Esophagus squamous epithelium (tissue), 4 donors: ENCODE measurements around the gene IFT20.

ENCODE experiments used
- POLR2A ChIP-seq, 4 donors: fragments of 450-650 bp; IDR thresholded peaks; one replicate each; pipeline ENCODE4 v1.6.1; 2017; ENCODE audit warnings: antibody characterized with exemption in 4 of 4, mild to moderate bottlenecking in 4 of 4, moderate library complexity in 3 of 4
- TF ChIP-seq, protein P1 (sequence below), 6 experiments: fragments of 450-650 bp in 4 of 6; fragments of 200-600 bp in 2 of 6; sonication (generic) in 2 of 6; IDR thresholded peaks; one replicate each; pipeline ENCODE4 v1.5.1; 2016 to 2019; ENCODE audit warnings: antibody characterized with exemption in 6 of 6, mild to moderate bottlenecking in 4 of 6, moderate library complexity in 4 of 6

GRCh38 chr17:28285965-28286364, 49.3 kb downstream of the IFT20 start:
- TF ChIP-seq, protein P1, sequence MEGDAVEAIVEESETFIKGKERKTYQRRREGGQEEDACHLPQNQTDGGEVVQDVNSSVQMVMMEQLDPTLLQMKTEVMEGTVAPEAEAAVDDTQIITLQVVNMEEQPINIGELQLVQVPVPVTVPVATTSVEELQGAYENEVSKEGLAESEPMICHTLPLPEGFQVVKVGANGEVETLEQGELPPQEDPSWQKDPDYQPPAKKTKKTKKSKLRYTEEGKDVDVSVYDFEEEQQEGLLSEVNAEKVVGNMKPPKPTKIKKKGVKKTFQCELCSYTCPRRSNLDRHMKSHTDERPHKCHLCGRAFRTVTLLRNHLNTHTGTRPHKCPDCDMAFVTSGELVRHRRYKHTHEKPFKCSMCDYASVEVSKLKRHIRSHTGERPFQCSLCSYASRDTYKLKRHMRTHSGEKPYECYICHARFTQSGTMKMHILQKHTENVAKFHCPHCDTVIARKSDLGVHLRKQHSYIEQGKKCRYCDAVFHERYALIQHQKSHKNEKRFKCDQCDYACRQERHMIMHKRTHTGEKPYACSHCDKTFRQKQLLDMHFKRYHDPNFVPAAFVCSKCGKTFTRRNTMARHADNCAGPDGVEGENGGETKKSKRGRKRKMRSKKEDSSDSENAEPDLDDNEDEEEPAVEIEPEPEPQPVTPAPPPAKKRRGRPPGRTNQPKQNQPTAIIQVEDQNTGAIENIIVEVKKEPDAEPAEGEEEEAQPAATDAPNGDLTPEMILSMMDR (IDR thresholded peaks at IDR 0.05), result no peak
- no peak for TF ChIP-seq POLR2A (IDR thresholded peaks at IDR 0.05)
